Suprapubic skin (tissue), 4 donors: ENCODE measurements around the gene KDM4B. TPM values are rescaled to one million over a fixed set of nuclear protein-coding genes. Genes with fewer than 3 reads are reported as not detected.

Experiments used
- DNase-seq, 2 donors: peaks; one replicate each; pipeline ENCODE4 v3.0.0-alpha.2; 2019; ENCODE audit warnings: low spot score in 2 of 2
- H3K27ac ChIP-seq: fragments of 200-600 bp; sonication (generic); one replicate; pipeline ENCODE4 v1.5.1; 2019
- H3K27me3 ChIP-seq: fragments of 200-600 bp; sonication (generic); one replicate; pipeline ENCODE4 v1.5.1; 2019
- H3K36me3 ChIP-seq: fragments of 200-600 bp; sonication (generic); one replicate; pipeline ENCODE4 v1.5.1; 2019
- H3K4me1 ChIP-seq: fragments of 200-600 bp; sonication (generic); one replicate; pipeline ENCODE4 v1.5.1; 2019
- H3K4me3 ChIP-seq: fragments of 200-600 bp; sonication (generic); one replicate; pipeline ENCODE4 v1.5.1; 2019; ENCODE audit warnings: mild to moderate bottlenecking
- H3K9me3 ChIP-seq: fragments of 200-600 bp; sonication (generic); one replicate; pipeline ENCODE4 v1.5.1; 2019
- CTCF ChIP-seq, 2 donors: fragments of 200-600 bp in 1 of 2; fragments of 450-650 bp in 1 of 2; sonication (generic) in 1 of 2; IDR thresholded peaks; one replicate each; pipeline ENCODE4 v1.5.1; 2016 to 2019; ENCODE audit warnings: antibody characterized with exemption in 2 of 2, mild to moderate bottlenecking in 1 of 2, moderate library complexity in 1 of 2
- EP300 ChIP-seq: sonication (generic); formaldehyde crosslinking; IDR thresholded peaks from one replicate; pipeline ENCODE4 v1.6.1; 2017; ENCODE audit warnings: antibody characterized with exemption
- POLR2A ChIP-seq, 2 donors: fragments of 450-650 bp; IDR thresholded peaks; one replicate each; pipeline ENCODE4 v1.6.1; 2017; ENCODE audit warnings: antibody characterized with exemption in 2 of 2, mild to moderate bottlenecking in 2 of 2, moderate library complexity in 2 of 2
- POLR2AphosphoS5 ChIP-seq, 3 donors: sonication (generic); formaldehyde crosslinking; IDR thresholded peaks; one replicate each; pipeline ENCODE4 v1.6.1; 2017; ENCODE audit warnings: antibody characterized with exemption in 3 of 3
- WGBS: methylation state at CpG from one replicate; pipeline ENCODE4 v1.1.5; 2018; 5-methylcytosine and 5-hydroxymethylcytosine counted together
- total RNA-seq, 4 donors: library from RNA; depleted of rRNA; stranded (reverse); fragments of >200 nt; gene quantifications; one replicate each; pipeline ENCODE4 v1.1.0, GENCODE V29; 2016

KDM4B gene
- total RNA-seq, 4 donors from 2014 or later = 34.2 to 82.7 (median 48.7) TPM

- peak in 1 of 2 donors; percentile 81 for DNase-seq
- Histone ChIP-seq H3K36me3 (no peaks in the 10 kb centered on the region), H3K9me3 (no peaks in the 10 kb centered on the region), H3K4me3 (peak overlapping the region; percentile 23), H3K27me3 (no peaks in the 10 kb centered on the region), H3K27ac (peak overlapping the region; percentile 87), H3K4me1 (peaks cover 68% of the 10 kb centered on the region)
- TF ChIP-seq POLR2A (IDR thresholded peaks at IDR 0.05) = peak in 1 of 2 donors; percentile 9
- TF ChIP-seq CTCF (IDR thresholded peaks at IDR 0.05) = no peak
- 37% methylated on average over 16 of the region's 36 CpGs for WGBS
Measured at GRCh38 chr19:4977299-4978174, 8.6 kb downstream of the KDM4B start.

GRCh38 chr19:4979211-4979807 lies 10.4 kb downstream of the KDM4B start:
- 87% methylated on average over 8 of the region's 8 CpGs for WGBS
- TF ChIP-seq CTCF (IDR thresholded peaks at IDR 0.05) (no peak), EP300 (no peak), POLR2AphosphoS5 (IDR thresholded peaks at IDR 0.05) (no peak), POLR2A (IDR thresholded peaks at IDR 0.05) (no peak)
- no peak overlapping the region for H3K27ac ChIP-seq

DNA sequence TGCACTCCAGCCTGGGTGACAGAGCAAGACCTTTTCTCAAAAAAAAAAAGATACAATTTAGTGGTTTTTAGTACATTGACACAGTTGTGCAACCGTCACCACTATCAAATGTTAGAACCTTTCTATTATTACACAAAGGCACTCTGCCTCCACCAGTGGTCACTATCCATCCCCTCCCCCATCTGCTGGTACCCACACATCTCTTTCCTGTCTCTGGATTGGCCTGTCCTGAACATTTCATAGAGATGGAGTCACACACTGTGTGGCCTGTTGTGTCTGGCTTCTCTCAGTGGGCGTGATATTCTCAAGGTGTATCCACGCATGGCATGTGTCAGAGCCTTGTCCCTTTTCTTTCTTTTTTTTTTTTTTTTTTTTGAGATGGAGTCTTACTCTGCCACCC lies 11.2 kb downstream of the KDM4B start:
- TF ChIP-seq POLR2AphosphoS5 (IDR thresholded peaks at IDR 0.05) (no peak), CTCF (IDR thresholded peaks at IDR 0.05) (no peak)
- Histone ChIP-seq H3K9me3 (no peaks in the 10 kb centered on the region), H3K27ac (no peak overlapping the region), H3K36me3 (no peaks in the 10 kb centered on the region), H3K27me3 (no peaks in the 10 kb centered on the region), H3K4me3 (no peak overlapping the region), H3K4me1 (peaks cover 62% of the 10 kb centered on the region)
- DNase-seq = no peak
- WGBS = 92% methylated on average over 3 of the region's 3 CpGs

More at GRCh38 chr19:4979211-4979807, 10.4 kb downstream of the KDM4B start:
- no peak for DNase-seq
- Histone ChIP-seq H3K27me3 (no peaks in the 10 kb centered on the region), H3K4me3 (no peak overlapping the region), H3K9me3 (no peaks in the 10 kb centered on the region), H3K4me1 (peaks cover 64% of the 10 kb centered on the region), H3K36me3 (no peaks in the 10 kb centered on the region)

- H3K4me3 ChIP-seq = no peak overlapping the region
- H3K9me3 ChIP-seq = no peaks in the 10 kb centered on the region
- H3K4me1 ChIP-seq = peaks cover 57% of the 10 kb centered on the region
- TF ChIP-seq CTCF (IDR thresholded peaks at IDR 0.05) (no peak), POLR2A (IDR thresholded peaks at IDR 0.05) (no peak), EP300 (no peak), POLR2AphosphoS5 (IDR thresholded peaks at IDR 0.05) (no peak)
- WGBS = 81% methylated on average over 9 of the region's 27 CpGs
- no peak for DNase-seq
- H3K36me3 ChIP-seq = no peaks in the 10 kb centered on the region
- no peaks in the 10 kb centered on the region for H3K27me3 ChIP-seq
- no peak overlapping the region for H3K27ac ChIP-seq
Measured at GRCh38 chr19:4980838-4981680, 12.1 kb downstream of the KDM4B start.

DNA sequence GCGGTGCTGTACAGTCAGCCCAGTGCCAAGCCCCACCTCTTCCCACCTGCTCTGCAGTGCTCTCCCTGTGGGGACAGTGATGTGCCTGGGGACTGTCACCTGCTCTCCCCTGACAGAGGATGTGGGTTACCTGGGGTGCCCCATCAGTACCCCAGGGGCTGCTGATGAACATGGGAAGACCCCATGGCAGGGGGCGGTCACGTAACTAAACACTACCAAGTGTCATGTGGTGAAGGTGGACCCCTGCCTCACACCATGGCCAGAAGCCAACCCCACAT lies 12.7 kb downstream of the KDM4B start:
- 94% methylated on average over 2 of the region's 3 CpGs for WGBS
- H3K36me3 ChIP-seq = no peaks in the 10 kb centered on the region
- H3K27ac ChIP-seq = no peak overlapping the region
- H3K4me3 ChIP-seq = no peak overlapping the region
- DNase-seq = no peak
- H3K4me1 ChIP-seq = peaks cover 57% of the 10 kb centered on the region
- TF ChIP-seq POLR2AphosphoS5 (IDR thresholded peaks at IDR 0.05) (no peak), EP300 (no peak), POLR2A (IDR thresholded peaks at IDR 0.05) (no peak), CTCF (IDR thresholded peaks at IDR 0.05) (no peak)
- H3K27me3 ChIP-seq = no peaks in the 10 kb centered on the region
- no peaks in the 10 kb centered on the region for H3K9me3 ChIP-seq
